CD8-positive, alpha-beta memory T cell (primary cell): ENCODE measurements around the gene COLEC11. TPM values are rescaled to one million over a fixed set of nuclear protein-coding genes. Genes with fewer than 3 reads are reported as not detected.
"Not testable (repeated sequence)": the region's sequence is repeated elsewhere in the genome, so short reads cannot be mapped to it uniquely, and the experiment has no call there.

Source experiments
- CTCF ChIA-PET: fragments of 350-600 bp; sonication (Branson Sonifier 250); formaldehyde crosslinking; loops from one replicate; lab custom pipeline; 2021; ENCODE audit warnings: antibody characterized with exemption; lab: Charles Lee
- POLR2A ChIA-PET: fragments of 350-600 bp; sonication (Branson Sonifier 250); formaldehyde crosslinking; loops from one replicate; lab custom pipeline; 2021; ENCODE audit warnings: antibody characterized with exemption; lab: Charles Lee
- DNase-seq, 5 donors: peaks; one replicate each; pipeline versions ENCODE4 v3.0.0 to v3.0.0-alpha.2; 2020 to 2022; ENCODE audit warnings: mixed read lengths in 1 of 5
- H3K27ac ChIP-seq: one replicate; pipeline ENCODE4 v1.7.0; 2013; ENCODE audit warnings: low read depth, mild to moderate bottlenecking, low read length, moderate library complexity
- H3K27me3 ChIP-seq: 2 replicates; pipeline ENCODE4 v1.7.0; 2013; ENCODE audit warnings: low read length, mild to moderate bottlenecking; ENCODE audit not compliant: insufficient read depth, poor library complexity, severe bottlenecking
- H3K36me3 ChIP-seq: 2 replicates; pipeline ENCODE4 v1.7.0; 2013; ENCODE audit warnings: mild to moderate bottlenecking, low read length, moderate library complexity; ENCODE audit not compliant: insufficient read depth
- H3K4me1 ChIP-seq: 2 replicates; pipeline ENCODE4 v1.7.0; 2013; ENCODE audit warnings: mild to moderate bottlenecking, low read length, moderate library complexity; ENCODE audit not compliant: insufficient read depth
- H3K4me3 ChIP-seq: 2 replicates; pipeline ENCODE4 v1.7.0; 2013; ENCODE audit warnings: mild to moderate bottlenecking, low read length
- H3K9me3 ChIP-seq: 2 replicates; pipeline ENCODE4 v1.7.0; 2013; ENCODE audit warnings: mild to moderate bottlenecking, low read length
- H3K27ac Mint-ChIP-seq, 8 donors: one replicate each; pipeline ENCODE4 v1.8.0; 2020 to 2021; ENCODE audit warnings: mixed read lengths in 8 of 8, mild to moderate bottlenecking in 6 of 8, inconsistent platforms in 3 of 8, moderate library complexity in 3 of 8
- H3K27me3 Mint-ChIP-seq, 2 donors: one replicate each; pipeline ENCODE4 v1.8.0; 2020 to 2021; ENCODE audit warnings: mixed read lengths in 2 of 2, mild to moderate bottlenecking in 1 of 2, moderate library complexity in 1 of 2
- H3K36me3 Mint-ChIP-seq, 3 donors: one replicate each; pipeline ENCODE4 v1.8.0; 2020 to 2021; ENCODE audit warnings: mixed read lengths in 3 of 3, inconsistent platforms in 1 of 3, mild to moderate bottlenecking in 1 of 3
- H3K4me1 Mint-ChIP-seq, 3 donors: one replicate each; pipeline ENCODE4 v1.8.0; 2020 to 2021; ENCODE audit warnings: mixed read lengths in 3 of 3, inconsistent platforms in 1 of 3, mild to moderate bottlenecking in 1 of 3
- H3K4me3 Mint-ChIP-seq, 7 donors: one replicate each; pipeline ENCODE4 v1.8.0; 2020 to 2021; ENCODE audit warnings: mixed read lengths in 7 of 7, mild to moderate bottlenecking in 6 of 7, moderate library complexity in 4 of 7, inconsistent platforms in 2 of 7
- H3K9me3 Mint-ChIP-seq, 5 donors: one replicate each; pipeline ENCODE4 v1.8.0; 2020 to 2022; ENCODE audit warnings: mixed read lengths in 5 of 5, mild to moderate bottlenecking in 3 of 5, moderate library complexity in 2 of 5, inconsistent platforms in 1 of 5
- polyA plus RNA-seq: library from polyadenylated mRNA; unstranded; fragments of 300-500 nt; fragmentation: Illumina TruSeq; gene quantifications from one replicate; pipeline ENCODE4 v1.2.3, GENCODE V29; 2021
- total RNA-seq, 2 experiments: library from RNA; stranded (reverse); gene quantifications; one replicate each; pipeline ENCODE4 v1.2.3, GENCODE V29; 2021

Gene COLEC11
- total and polyA plus RNA-seq, 3 experiments from 2014 or later: 0.24 to 0.29 TPM; not detected in 1

DNA sequence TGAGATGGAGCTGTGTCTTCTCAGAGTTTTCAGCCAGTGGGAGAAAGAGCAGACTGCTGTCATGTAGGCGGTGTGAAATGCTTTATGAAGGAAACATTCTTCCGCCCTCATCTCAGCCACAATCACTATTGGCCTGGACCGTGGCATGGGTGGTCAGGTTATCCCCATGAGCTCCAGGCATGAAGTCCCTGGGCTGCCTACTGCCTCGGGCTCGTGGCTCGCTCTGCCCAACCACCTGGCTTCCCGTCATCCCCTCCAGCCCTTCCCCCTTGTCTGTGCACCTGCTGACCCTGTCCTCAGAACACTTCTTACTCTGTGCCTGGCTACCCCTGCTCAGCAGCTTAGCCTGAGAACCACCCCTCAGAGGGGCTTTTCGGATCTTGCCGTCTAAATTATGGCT lies 15.5 kb downstream of the COLEC11 start:
- no peak for DNase-seq
- Mint-ChIP-seq H3K27ac (no peak overlapping the region), H3K36me3 (peaks cover 0 to 5% (median 0%) of the 10 kb centered on the region in 3 donors), H3K9me3 (peaks cover 0 to 12% (median 4%) of the 10 kb centered on the region in 5 donors), H3K27me3 (peaks cover 0 to 5% of the 10 kb centered on the region in 2 donors), H3K4me1 (peaks cover 0 to 19% (median 0%) of the 10 kb centered on the region in 3 donors), H3K4me3 (no peak overlapping the region)
- ChIA-PET POLR2A (no interaction called here), CTCF (interaction anchor here (1.2 kb wide), 1 partner anchor 34 kb away, joined by 4 read pairs; no protein-coding TSS in a partner anchor)
- no peaks in the 10 kb centered on the region for H3K36me3 ChIP-seq
- H3K4me1 ChIP-seq: no peaks in the 10 kb centered on the region
- H3K27me3 ChIP-seq: no peaks in the 10 kb centered on the region
- H3K4me3 ChIP-seq: no peak overlapping the region
- no peaks in the 10 kb centered on the region for H3K9me3 ChIP-seq
- H3K27ac ChIP-seq: no peak overlapping the region

DNA sequence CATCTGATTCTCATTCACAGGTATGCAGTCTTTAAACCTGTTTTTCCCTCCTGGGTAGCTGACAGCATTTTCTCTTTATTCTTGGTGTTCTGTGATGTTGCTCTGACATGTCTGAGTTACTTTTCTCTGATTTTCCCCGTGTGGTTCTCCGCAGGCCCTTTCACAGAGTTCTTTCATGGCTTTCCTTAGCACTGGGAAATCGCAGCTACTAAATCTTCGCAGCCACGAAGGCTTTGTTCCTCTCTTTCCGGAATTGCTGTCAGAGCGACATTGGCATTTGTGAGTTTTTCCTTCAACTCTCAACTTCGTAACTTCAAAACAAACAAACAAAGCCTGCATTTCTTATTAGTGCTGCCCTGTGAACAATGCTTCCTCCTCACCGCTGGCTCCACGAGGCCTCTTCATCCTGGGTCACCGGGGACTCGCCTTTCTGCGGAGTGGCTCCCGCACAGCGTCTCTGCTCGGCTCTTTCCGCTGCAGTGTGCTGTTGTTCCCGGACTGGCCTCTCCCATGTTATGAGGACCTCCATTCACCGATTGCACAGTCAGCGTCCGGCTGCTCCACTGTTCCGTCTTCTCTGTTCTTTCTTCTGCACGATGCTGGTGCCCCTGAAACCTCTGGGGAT lies 16.1 kb downstream of the COLEC11 start:
- no peaks in the 10 kb centered on the region for H3K36me3 ChIP-seq
- Mint-ChIP-seq H3K36me3 (peaks cover 0 to 5% (median 0%) of the 10 kb centered on the region in 3 donors), H3K9me3 (peaks cover 0 to 13% (median 4%) of the 10 kb centered on the region in 5 donors), H3K27me3 (peaks cover 0 to 5% of the 10 kb centered on the region in 2 donors), H3K27ac (peak overlapping the region in 1 of 8 donors; percentile 63), H3K4me3 (peak overlapping the region in 1 of 7 donors; percentile 37), H3K4me1 (peaks cover 0 to 14% (median 0%) of the 10 kb centered on the region in 3 donors)
- no peak overlapping the region for H3K4me3 ChIP-seq
- no peaks in the 10 kb centered on the region for H3K27me3 ChIP-seq
- ChIA-PET CTCF (no interaction called here), POLR2A (no interaction called here)
- DNase-seq: no peak
- H3K4me1 ChIP-seq: no peaks in the 10 kb centered on the region
- H3K27ac ChIP-seq: no peak overlapping the region
- no peaks in the 10 kb centered on the region for H3K9me3 ChIP-seq

DNA sequence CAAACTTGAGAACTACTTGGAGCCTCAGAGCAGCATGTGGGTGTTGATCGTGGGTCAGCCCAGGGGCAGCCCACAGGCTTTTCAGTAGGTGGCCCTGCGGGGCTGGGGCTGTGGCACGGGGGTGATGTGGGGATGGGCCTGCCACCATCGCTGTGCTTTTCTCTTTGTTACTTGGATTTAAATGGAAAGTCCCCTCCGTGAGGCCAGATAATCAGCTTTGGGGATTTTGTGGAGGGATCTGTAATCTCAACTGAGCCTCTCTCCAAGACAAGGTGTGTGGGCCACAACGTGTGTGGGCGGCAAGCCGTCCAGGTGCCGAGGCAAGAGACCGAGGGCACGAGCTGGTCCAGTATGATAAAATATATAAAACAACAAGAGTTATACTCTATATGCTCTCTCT lies 16.7 kb downstream of the COLEC11 start:
- no peak for DNase-seq
- Histone ChIP-seq H3K9me3 (no peaks in the 10 kb centered on the region), H3K27ac (no peak overlapping the region), H3K36me3 (no peaks in the 10 kb centered on the region), H3K4me3 (no peak overlapping the region), H3K4me1 (no peaks in the 10 kb centered on the region), H3K27me3 (no peaks in the 10 kb centered on the region)
- Mint-ChIP-seq H3K4me1 (peaks cover 0 to 14% (median 0%) of the 10 kb centered on the region in 3 donors), H3K27me3 (peaks cover 0 to 5% of the 10 kb centered on the region in 2 donors), H3K27ac (peak overlapping the region in 1 of 8 donors; percentile 63), H3K4me3 (peak overlapping the region in 1 of 7 donors; percentile 37), H3K9me3 (peaks cover 0 to 13% (median 4%) of the 10 kb centered on the region in 5 donors), H3K36me3 (peaks cover 0 to 5% (median 0%) of the 10 kb centered on the region in 3 donors)
- ChIA-PET POLR2A (no interaction called here), CTCF (no interaction called here)

DNA sequence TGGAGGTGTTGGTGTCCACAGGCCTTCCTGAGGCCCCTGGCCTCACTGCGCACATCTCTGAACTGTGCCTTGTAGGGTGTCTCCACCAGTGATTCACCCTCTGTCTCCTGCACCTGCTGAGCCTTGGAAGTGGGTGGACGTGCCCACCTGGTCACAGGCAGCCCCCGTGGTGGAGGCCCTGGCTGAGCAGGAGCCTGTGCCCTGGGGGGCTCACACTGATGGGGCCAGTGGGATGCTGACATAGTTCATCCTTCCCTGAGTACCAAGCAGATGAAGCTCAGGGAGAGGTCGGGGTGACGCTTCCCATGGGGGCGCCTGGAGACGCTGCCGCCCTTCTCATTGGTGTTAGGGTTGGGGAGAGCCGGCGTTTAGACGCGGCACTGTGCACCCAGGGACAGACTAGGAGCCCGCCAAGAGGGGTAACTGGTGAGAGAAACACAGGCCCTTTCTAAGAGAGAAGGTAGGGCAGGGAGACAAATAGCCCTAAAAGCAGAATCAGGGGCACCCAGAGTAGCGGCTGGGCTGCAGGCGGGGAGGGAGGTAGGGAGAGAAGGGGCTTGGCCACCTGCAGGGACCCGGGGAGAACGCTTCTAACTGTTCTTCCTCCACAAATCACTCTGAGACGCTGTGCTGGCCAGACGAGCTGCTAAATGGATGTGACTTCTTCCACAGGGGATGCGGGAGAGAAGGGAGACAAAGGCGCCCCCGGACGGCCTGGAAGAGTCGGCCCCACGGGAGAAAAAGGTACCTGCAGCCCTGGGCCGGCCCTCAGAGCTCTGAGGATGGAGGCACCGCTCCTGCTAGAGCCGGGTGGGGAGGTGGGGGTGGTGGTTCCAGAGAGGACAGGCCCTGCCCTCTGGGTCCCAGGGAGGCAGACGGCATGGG lies 18.0 kb downstream of the COLEC11 start:
- Histone ChIP-seq H3K4me1 (no peaks in the 10 kb centered on the region), H3K27ac (no peak overlapping the region), H3K27me3 (no peaks in the 10 kb centered on the region), H3K4me3 (no peak overlapping the region), H3K9me3 (no peaks in the 10 kb centered on the region), H3K36me3 (no peaks in the 10 kb centered on the region)
- Mint-ChIP-seq H3K9me3 (peaks cover 0 to 21% (median 13%) of the 10 kb centered on the region in 5 donors), H3K4me1 (peaks cover 0 to 14% (median 0%) of the 10 kb centered on the region in 3 donors), H3K36me3 (peaks cover 0 to 12% (median 0%) of the 10 kb centered on the region in 3 donors), H3K4me3 (no peak overlapping the region), H3K27ac (no peak overlapping the region), H3K27me3 (peaks cover 0 to 5% of the 10 kb centered on the region in 2 donors)
- CTCF ChIA-PET: no interaction called here
- DNase-seq: no peak
- POLR2A ChIA-PET: no interaction called here

DNA sequence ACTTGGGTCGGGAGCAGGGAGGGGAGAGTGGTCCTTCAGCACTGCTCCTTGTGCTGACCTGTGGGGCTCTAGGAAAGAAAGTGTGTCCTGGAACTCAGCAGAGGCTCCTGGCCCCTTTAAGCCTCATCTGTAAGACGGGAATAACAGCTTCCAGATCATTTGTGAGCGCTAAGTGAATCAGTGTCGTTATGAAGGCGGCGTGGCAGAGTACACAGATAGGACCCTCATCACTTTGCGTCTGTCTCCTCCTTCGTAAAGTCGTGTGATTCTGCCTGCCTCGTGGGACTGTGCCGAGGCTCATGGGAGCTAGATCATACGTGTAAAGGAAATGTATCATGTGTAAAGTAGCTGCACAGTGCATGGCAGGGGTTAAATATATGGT lies 18.6 kb downstream of the COLEC11 start:
- Histone ChIP-seq H3K9me3 (no peaks in the 10 kb centered on the region), H3K27ac (no peak overlapping the region), H3K4me3 (no peak overlapping the region), H3K4me1 (no peaks in the 10 kb centered on the region), H3K36me3 (no peaks in the 10 kb centered on the region), H3K27me3 (no peaks in the 10 kb centered on the region)
- peaks cover 0 to 23% (median 13%) of the 10 kb centered on the region in 5 donors for H3K9me3 Mint-ChIP-seq
- ChIA-PET CTCF (interaction anchor here (0.8 kb wide), 1 partner anchor 189 kb away, joined by 3 read pairs; no protein-coding TSS in a partner anchor), POLR2A (no interaction called here)
- no peak overlapping the region for H3K4me3 Mint-ChIP-seq
- H3K27me3 Mint-ChIP-seq: peaks cover 0 to 5% of the 10 kb centered on the region in 2 donors
- DNase-seq: no peak
- peaks cover 0 to 8% (median 0%) of the 10 kb centered on the region in 3 donors for H3K4me1 Mint-ChIP-seq
- H3K36me3 Mint-ChIP-seq: peaks cover 0 to 15% (median 0%) of the 10 kb centered on the region in 3 donors
- no peak overlapping the region for H3K27ac Mint-ChIP-seq

DNA sequence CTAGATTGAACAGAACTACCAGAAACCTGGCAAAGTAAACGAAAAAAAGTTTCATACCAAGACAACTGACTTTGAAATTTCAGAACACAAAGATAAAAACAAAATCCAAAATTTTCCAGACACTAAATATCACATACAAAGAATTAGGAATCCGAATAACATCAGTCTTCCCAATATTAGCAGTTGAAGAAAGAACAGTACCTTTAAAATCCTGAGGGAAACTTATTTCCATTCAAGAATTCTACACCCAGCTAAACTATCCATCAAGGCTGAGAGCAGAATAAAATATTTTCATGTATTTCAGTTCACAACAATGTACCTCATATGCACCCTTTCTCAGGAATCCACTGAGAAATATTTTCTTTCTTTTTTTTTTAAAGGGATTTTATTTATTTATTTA lies 19.8 kb downstream of the COLEC11 start:
- DNase-seq, H3K27ac ChIP-seq, POLR2A ChIA-PET, H3K4me1 ChIP-seq, H3K27ac Mint-ChIP-seq, H3K9me3 ChIP-seq, H3K4me1 Mint-ChIP-seq, H3K36me3 ChIP-seq, H3K27me3 ChIP-seq, H3K4me3 ChIP-seq, H3K4me3 Mint-ChIP-seq, CTCF ChIA-PET, H3K27me3 Mint-ChIP-seq: not testable (repeated sequence)
- Mint-ChIP-seq H3K9me3 (peaks cover 0 to 23% (median 13%) of the 10 kb centered on the region in 5 donors), H3K36me3 (peaks cover 0 to 15% (median 0%) of the 10 kb centered on the region in 3 donors)

DNA sequence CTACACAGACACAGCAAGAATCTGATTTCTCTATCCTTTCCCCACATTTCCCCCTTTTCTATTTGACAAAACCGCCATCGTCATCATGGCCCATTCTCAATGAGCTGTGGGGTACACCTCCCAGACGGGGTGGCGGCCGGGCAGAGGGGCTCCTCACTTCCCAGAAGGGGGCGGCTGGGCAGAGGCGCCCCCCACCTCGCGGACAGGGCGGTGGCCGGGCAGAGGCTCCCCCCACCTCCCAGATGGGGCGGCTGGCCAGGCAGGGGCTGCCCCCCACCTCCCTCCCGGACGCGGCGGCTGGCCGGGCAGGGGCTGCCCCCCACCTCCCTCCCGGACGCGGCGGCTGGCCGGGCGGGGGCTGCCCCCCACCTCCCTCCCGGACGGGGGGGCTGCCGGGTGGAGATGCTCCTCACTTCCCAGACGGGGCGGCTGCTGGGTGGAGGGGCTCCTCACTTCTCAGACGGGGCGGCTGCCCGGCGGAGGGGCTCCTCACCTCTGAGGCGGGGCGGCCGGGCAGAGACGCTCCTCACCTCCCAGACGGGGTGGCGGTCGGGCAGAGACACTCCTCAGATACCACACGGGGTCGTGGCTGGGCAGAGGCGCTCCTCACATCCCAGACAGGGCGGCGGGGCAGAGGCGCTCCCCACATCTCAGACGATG lies 20.8 kb downstream of the COLEC11 start:
- CTCF ChIA-PET, H3K27ac ChIP-seq, H3K4me3 ChIP-seq, H3K4me1 Mint-ChIP-seq, DNase-seq, H3K4me1 ChIP-seq, H3K9me3 ChIP-seq, H3K27me3 ChIP-seq, H3K27ac Mint-ChIP-seq, H3K27me3 Mint-ChIP-seq, H3K36me3 ChIP-seq, H3K4me3 Mint-ChIP-seq, POLR2A ChIA-PET: not testable (repeated sequence)
- H3K36me3 Mint-ChIP-seq: peaks cover 0 to 15% (median 0%) of the 10 kb centered on the region in 3 donors
- peaks cover 0 to 23% (median 13%) of the 10 kb centered on the region in 5 donors for H3K9me3 Mint-ChIP-seq
